Ishikawa (cell line): ENCODE data around the gene GNPTAB.

Experiments used
- CEBPB ChIP-seq: IDR thresholded peaks from 2 replicates; pipeline ENCODE4 v1.6.1; 2012
- CREB1 ChIP-seq: IDR thresholded peaks from 2 replicates; pipeline ENCODE4 v1.6.1; 2012; ENCODE audit warnings: low read depth
- EGR1 ChIP-seq: IDR thresholded peaks from 2 replicates; pipeline ENCODE4 v1.6.1; 2012
- EP300 ChIP-seq: IDR thresholded peaks from 2 replicates; pipeline ENCODE4 v1.6.1; 2012; ENCODE audit warnings: borderline replicate concordance
- FOXM1 ChIP-seq: IDR thresholded peaks from 2 replicates; pipeline ENCODE4 v1.6.1; 2012; ENCODE audit warnings: low read depth, borderline replicate concordance
- MAX ChIP-seq: IDR thresholded peaks from 2 replicates; pipeline ENCODE4 v1.6.1; 2012
- NFIC ChIP-seq: IDR thresholded peaks from 2 replicates; pipeline ENCODE4 v1.6.1; 2012
- RAD21 ChIP-seq: IDR thresholded peaks from 2 replicates; pipeline ENCODE4 v1.6.1; 2012; ENCODE audit warnings: low read depth
- REST ChIP-seq: IDR thresholded peaks from 2 replicates; pipeline ENCODE4 v1.6.1; 2012; ENCODE audit warnings: low read depth, mild to moderate bottlenecking
- TAF1 ChIP-seq: IDR thresholded peaks from 2 replicates; pipeline ENCODE4 v1.6.1; 2012; ENCODE audit warnings: low read depth, mild to moderate bottlenecking
- TCF12 ChIP-seq: IDR thresholded peaks from 2 replicates; pipeline ENCODE4 v1.6.1; 2012; ENCODE audit warnings: low read depth
- TEAD4 ChIP-seq: IDR thresholded peaks from 2 replicates; pipeline ENCODE4 v1.6.1; 2012
- USF1 ChIP-seq: IDR thresholded peaks from 2 replicates; pipeline ENCODE4 v1.6.1; 2012
- YY1 ChIP-seq: IDR thresholded peaks from 2 replicates; pipeline ENCODE4 v1.6.1; 2012; ENCODE audit warnings: low read depth
- ZBTB7A ChIP-seq: IDR thresholded peaks from 2 replicates; pipeline ENCODE4 v1.6.1; 2012; ENCODE audit warnings: low read depth

GNPTAB gene

GRCh38 chr12:101779626-101780025 is 51.1 kb downstream of the GNPTAB start:
- no peak for TF ChIP-seq FOXM1

- TF ChIP-seq REST, result no peak
Observed at GRCh38 chr12:101779200-101779599, 51.6 kb downstream of the GNPTAB start.

GRCh38 chr12:101777978-101778377 is 52.8 kb downstream of the GNPTAB start:
- TF ChIP-seq CEBPB, result no peak
- TF ChIP-seq FOXM1, result no peak
- no peak for TF ChIP-seq RAD21
- TF ChIP-seq YY1, result no peak
- TF ChIP-seq EP300, result no peak

- TF ChIP-seq FOXM1, result no peak
- no peak for TF ChIP-seq TCF12
- no peak for TF ChIP-seq USF1
- no peak for TF ChIP-seq ZBTB7A
- no peak for TF ChIP-seq TEAD4
Observed at GRCh38 chr12:101777485-101777884, 53.3 kb downstream of the GNPTAB start.

- no peak for TF ChIP-seq RAD21
- no peak for TF ChIP-seq EP300
- TF ChIP-seq TCF12, result no peak
- no peak for TF ChIP-seq MAX
- no peak for TF ChIP-seq EGR1
- TF ChIP-seq TEAD4, result no peak
- no peak for TF ChIP-seq FOXM1
- no peak for TF ChIP-seq CEBPB
- no peak for TF ChIP-seq USF1
- no peak for TF ChIP-seq CREB1
- no peak for TF ChIP-seq NFIC
- no peak for TF ChIP-seq TAF1
- TF ChIP-seq ZBTB7A, result no peak
- TF ChIP-seq YY1, result no peak
- TF ChIP-seq REST, result no peak
Observed at GRCh38 chr12:101775816-101776215, 54.9 kb downstream of the GNPTAB start.

GRCh38 chr12:101773650-101774162 is 57.1 kb downstream of the GNPTAB start:
- TF ChIP-seq RAD21, result peak; percentile 84
- no peak for TF ChIP-seq TCF12
- no peak for TF ChIP-seq TEAD4

- TF ChIP-seq TEAD4 (no peak), ZBTB7A (no peak)
Observed at GRCh38 chr12:101772012-101772775, 58.6 kb downstream of the GNPTAB start.

GRCh38 chr12:101769865-101770264 is 60.9 kb downstream of the GNPTAB start:
- TF ChIP-seq USF1, result no peak
- TF ChIP-seq CREB1, result no peak
- TF ChIP-seq TEAD4, result no peak
- TF ChIP-seq CEBPB, result no peak
